Measurements from ENCODE around the gene SNAP25. TPM values are rescaled to one million over a fixed set of nuclear protein-coding genes. Genes with fewer than 3 reads are reported as not detected.

Gene SNAP25
- total and polyA plus RNA-seq, 7 donors = 0.46 to 19.3 (median 6.8) TPM

DNA sequence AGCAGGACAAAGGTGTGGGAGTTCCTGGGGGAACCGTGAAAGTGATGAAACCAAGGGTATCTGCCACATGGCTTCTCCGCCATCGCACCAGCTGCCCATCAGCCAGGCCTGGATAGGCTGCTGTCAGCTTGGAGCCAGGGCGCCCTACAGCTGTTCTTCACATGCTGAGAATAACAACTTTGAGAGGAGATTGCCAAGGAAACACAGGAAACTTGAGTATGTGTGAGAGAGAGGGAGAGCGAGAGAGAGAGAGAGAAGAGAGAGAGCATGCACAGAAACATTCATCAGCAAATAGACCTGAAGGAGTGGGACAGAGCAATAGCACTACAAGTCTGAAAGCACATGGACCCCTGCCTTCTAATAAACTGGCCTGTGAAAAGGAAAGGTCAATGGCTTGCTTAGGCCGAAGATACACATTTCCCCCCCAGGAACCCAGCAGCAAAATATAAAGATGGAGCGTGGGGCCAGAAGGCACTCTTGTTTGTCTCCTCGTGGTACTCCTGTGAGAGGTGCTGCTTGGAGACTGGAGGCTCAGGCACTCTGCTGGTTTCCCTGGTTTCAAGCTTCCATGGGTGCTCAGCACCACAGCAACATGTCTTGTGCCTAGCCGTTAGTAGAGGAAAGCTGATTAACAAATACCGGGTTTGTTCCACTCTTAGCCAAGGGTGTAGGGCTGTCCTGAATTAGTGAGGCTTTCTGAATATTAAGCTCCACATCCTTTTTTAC is 53.0 kb downstream of the SNAP25 start:
- no peak for DNase-seq
- no peak for TF ChIP-seq POLR2AphosphoS5 (IDR thresholded peaks at IDR 0.05)
- no peak for TF ChIP-seq EP300 (IDR thresholded peaks at IDR 0.05)
- no peak for TF ChIP-seq POLR2A (IDR thresholded peaks at IDR 0.05)
- TF ChIP-seq, protein P1, sequence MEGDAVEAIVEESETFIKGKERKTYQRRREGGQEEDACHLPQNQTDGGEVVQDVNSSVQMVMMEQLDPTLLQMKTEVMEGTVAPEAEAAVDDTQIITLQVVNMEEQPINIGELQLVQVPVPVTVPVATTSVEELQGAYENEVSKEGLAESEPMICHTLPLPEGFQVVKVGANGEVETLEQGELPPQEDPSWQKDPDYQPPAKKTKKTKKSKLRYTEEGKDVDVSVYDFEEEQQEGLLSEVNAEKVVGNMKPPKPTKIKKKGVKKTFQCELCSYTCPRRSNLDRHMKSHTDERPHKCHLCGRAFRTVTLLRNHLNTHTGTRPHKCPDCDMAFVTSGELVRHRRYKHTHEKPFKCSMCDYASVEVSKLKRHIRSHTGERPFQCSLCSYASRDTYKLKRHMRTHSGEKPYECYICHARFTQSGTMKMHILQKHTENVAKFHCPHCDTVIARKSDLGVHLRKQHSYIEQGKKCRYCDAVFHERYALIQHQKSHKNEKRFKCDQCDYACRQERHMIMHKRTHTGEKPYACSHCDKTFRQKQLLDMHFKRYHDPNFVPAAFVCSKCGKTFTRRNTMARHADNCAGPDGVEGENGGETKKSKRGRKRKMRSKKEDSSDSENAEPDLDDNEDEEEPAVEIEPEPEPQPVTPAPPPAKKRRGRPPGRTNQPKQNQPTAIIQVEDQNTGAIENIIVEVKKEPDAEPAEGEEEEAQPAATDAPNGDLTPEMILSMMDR (IDR thresholded peaks at IDR 0.05) = no peak
- intact Hi-C loops (cut with DNase I) = no loop called here
- Histone ChIP-seq H3K27ac (no peak overlapping the region), H3K4me3 (no peak overlapping the region), H3K27me3 (no peaks in the 10 kb centered on the region), H3K9me3 (no peaks in the 10 kb centered on the region), H3K36me3 (no peaks in the 10 kb centered on the region), H3K4me1 (no peaks in the 10 kb centered on the region)
- WGBS, 2 donors = 83 to 85% methylated on average over 10 of the region's 10 CpGs

DNA sequence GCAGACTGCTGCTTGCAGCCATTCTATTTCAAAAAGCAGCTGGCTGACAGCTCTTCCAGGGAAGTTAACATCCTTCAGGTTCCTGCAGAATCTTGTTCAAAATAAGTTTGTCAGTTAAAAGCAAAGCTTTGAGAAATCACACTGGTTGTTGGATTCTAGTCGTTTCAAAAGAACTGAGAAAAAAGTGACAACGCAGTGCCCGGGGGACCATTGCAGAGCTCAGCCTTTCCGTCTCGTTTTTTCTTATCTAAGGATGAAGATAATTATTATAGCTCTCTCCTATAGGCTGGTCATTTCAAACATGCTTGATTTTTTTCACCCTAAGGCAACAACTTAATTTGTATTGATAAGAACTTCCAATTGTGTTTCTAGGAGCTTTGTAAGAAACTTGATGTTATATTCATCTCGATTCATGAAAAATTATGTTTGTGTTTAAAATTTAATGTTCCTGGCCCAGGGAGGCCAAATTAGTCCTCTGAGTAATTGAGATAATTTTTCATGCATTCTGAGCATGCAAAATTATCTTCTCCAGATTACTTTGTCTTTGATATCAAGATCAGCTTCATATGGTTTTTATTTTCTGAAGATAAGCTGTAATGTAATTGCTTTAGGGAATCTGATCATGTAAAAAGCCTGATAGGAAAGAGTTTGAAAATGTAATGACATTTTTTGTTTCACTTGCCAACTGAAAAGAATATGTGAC is 58.4 kb downstream of the SNAP25 start:
- no peaks in the 10 kb centered on the region for H3K27me3 ChIP-seq
- H3K9me3 ChIP-seq = no peaks in the 10 kb centered on the region
- DNase-seq = no peak
- WGBS, 2 donors = 60 to 72% methylated on average over 6 of the region's 6 CpGs
- intact Hi-C loops (cut with DNase I) = no loop called here
- H3K27ac ChIP-seq = no peak overlapping the region
- no peak overlapping the region for H3K4me3 ChIP-seq
- H3K36me3 ChIP-seq = no peaks in the 10 kb centered on the region
- TF ChIP-seq, protein P1 (IDR thresholded peaks at IDR 0.05) = no peak
- TF ChIP-seq POLR2A (IDR thresholded peaks at IDR 0.05) (no peak), POLR2AphosphoS5 (IDR thresholded peaks at IDR 0.05) (no peak), EP300 (IDR thresholded peaks at IDR 0.05) (no peak)
- H3K4me1 ChIP-seq = no peaks in the 10 kb centered on the region

DNA sequence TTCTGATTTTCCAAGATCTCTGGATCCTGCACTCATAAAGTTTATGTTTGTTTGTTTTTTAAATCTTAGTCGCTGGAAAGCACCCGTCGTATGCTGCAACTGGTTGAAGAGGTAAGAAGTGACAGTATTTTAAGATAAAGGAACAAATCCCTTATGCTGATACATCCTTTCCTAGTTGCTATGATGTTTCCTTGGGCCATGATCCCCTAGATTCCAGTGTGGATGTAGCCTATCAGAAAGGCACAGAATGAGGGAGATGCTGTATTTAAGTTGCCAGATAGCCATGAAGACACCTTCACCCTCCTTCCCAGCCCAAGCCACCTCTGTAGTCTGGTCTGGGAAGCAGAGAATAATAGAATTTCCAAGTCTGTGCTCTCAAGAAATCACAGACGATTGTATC is 59.0 kb downstream of the SNAP25 start:
- WGBS, 2 donors = 24 to 56% methylated on average over 4 of the region's 4 CpGs
- Histone ChIP-seq H3K4me3 (no peak overlapping the region), H3K27ac (no peak overlapping the region), H3K9me3 (no peaks in the 10 kb centered on the region), H3K36me3 (no peaks in the 10 kb centered on the region), H3K27me3 (no peaks in the 10 kb centered on the region), H3K4me1 (no peaks in the 10 kb centered on the region)
- DNase-seq = no peak
- TF ChIP-seq POLR2A (IDR thresholded peaks at IDR 0.05) (no peak), EP300 (IDR thresholded peaks at IDR 0.05) (no peak), POLR2AphosphoS5 (IDR thresholded peaks at IDR 0.05) (no peak)
- TF ChIP-seq, protein P1 (IDR thresholded peaks at IDR 0.05) = no peak
- intact Hi-C loops (cut with DNase I) = no loop called here

DNA sequence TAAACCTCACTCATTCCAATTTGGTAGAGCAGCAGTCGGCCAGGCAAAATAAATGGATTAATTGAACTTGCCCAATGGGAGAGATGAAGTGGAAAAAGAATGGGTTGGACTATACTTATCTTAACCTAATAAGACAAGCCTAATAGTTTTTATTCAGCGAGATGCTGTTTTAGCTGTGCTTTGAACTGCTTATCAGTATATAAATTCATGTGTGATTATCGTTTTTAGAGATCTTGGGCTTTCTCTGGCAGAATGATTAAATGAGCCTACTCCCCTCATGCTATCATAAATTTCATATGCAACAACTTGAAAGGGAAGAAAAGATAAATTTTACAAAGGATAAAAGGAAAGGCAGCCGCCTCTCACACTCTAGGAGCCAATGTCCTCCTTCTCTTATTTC is 59.8 kb downstream of the SNAP25 start:
- 56 to 79% methylated on average over 4 of the region's 4 CpGs for WGBS, 2 donors
- Histone ChIP-seq H3K27ac (no peak overlapping the region), H3K4me1 (no peaks in the 10 kb centered on the region), H3K4me3 (no peak overlapping the region), H3K9me3 (no peaks in the 10 kb centered on the region), H3K36me3 (no peaks in the 10 kb centered on the region), H3K27me3 (no peaks in the 10 kb centered on the region)
- intact Hi-C loops (cut with DNase I) = no loop called here
- TF ChIP-seq POLR2A (IDR thresholded peaks at IDR 0.05) (no peak), POLR2AphosphoS5 (IDR thresholded peaks at IDR 0.05) (no peak), EP300 (IDR thresholded peaks at IDR 0.05) (no peak)
- TF ChIP-seq, protein P1 (IDR thresholded peaks at IDR 0.05) = no peak
- no peak for DNase-seq

Measured in sigmoid colon (tissue), 7 donors.